GM12872 (cell line): ENCODE data around the gene ABT1.

Experiments used
- CTCF ChIP-seq: IDR thresholded peaks from 3 replicates; pipeline ENCODE4 v1.5.1; 2011; ENCODE audit warnings: low read depth, mild to moderate bottlenecking, low read length, moderate library complexity; ENCODE audit not compliant: insufficient read depth

ABT1 gene

GRCh38 chr6:26596579-26597388, at the start of gene ABT1:
Gene ABT1, plus strand, starts transcription at chr6:26596953. Its CDS starts 30 bp downstream, at chr6:26596983.
- no peak for TF ChIP-seq CTCF

DNA sequence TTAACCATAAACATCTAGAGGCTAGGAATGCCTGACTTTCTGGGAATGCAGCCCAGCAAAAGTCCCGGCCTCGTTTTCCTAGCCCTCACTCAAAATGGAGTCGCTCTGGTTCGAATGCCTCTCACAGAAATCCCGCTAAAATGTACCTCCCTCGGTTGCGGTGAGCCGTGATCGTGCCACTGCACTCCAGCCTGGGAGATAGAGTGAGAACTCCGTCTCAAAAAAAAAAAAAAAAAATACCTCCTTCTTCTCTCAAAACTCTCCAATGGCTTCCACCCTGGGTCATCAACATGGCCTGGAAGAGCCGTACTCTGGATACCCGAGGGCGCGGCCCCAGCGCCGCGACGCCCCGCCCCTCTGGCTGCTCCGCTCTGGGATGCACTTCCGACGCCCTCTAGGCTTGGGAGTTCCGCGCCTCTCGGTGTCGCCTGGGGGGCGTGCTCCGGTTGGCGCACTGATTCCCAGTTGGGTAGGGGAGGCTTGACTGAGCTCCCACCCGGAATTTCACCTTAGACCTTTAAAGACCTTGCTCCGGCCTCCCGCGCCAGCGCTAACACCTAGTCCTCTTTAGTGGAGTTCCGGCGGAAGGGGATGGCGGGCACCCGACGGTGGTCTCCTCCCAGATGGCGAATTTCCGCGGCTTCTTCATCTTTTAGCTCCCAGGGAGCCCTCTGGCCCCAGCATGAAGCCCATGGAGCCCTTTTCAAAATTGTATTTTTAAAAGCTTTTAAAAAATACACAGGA, 46.3 kb upstream of the ABT1 start:
- TF ChIP-seq CTCF, result no peak

DNA sequence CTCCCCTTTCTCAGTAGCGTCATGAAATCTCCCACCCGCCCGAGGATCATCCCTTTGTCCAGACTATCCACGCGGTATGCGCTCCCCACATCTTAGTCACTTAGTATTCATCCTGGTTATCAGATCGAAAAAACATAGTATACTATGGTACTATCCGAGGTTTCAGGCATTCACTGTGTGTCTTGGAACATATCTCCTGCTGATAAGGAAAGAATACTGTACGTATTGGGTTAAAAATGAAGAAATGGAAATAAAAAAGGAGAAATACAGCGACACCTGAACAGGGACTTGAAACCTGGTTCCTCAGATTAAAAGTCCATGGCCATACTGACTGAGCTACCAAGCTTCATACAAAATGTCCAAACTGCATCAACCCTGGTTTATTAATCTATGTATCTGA, 44.5 kb upstream of the ABT1 start:
- TF ChIP-seq CTCF, result no peak

DNA sequence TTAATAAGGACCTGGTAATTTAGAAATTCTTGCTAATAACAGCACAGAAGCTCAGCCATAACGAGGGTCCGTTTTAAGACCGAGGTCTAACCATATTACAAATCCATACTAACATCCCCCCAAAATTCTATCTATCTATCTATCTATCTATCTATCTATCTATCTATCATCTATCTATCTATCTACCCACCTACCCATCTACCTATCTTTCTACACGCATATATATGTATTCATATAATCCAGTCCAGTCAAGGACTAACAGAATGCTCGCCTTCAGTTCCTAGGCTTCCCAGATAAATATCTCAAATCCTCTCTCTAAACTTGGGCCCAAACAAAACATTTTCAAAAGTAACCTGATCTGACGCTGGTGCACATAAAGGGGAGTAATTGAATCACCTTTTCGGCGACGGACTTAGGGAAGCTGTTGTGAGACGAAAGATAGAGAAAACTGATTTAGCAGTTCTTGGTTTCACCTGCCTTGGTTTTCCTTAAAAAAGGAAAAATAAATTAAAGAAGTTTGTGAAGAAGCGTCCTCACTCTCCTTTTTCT, 44.0 kb upstream of the ABT1 start:
- TF ChIP-seq CTCF, result no peak

DNA sequence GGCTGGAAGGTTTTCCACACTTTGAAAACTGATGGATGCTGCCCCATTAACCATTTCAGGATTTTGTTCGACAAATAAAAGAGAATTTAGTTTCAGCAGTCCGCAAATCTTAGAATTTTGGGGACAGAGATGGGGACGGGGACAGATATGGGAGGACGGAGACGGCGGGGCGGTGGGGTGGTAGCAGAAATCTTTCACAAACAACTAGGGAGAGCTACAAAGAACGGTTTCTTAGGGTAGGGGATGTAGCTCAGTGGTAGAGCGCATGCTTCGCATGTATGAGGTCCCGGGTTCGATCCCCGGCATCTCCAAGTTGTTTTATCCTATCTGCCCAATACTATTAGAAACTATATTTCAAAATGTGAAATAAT, 43.5 kb upstream of the ABT1 start:
- no peak for TF ChIP-seq CTCF

- no peak for TF ChIP-seq CTCF
Observed at GRCh38 chr6:26553635-26554446, 42.9 kb upstream of the ABT1 start.

DNA sequence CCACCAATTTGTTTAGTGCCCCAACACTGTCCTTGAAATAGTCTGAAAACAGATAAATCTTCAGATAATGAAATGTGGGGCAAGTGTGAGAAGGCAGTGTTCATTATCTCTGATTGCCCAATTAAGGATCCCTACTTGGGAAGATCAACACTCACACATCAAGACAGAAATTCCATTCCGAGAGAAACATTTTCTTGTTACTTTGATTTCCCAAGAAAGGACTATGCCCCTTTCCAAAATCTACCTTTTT, 42.4 kb upstream of the ABT1 start:
- TF ChIP-seq CTCF, result no peak
